ENCODE results near the gene B4GALNT4. TPM values are rescaled to one million over a fixed set of nuclear protein-coding genes. Genes with fewer than 3 reads are reported as not detected.

B4GALNT4 gene
- polyA plus RNA-seq, 1 experiment = 5.4 TPM

DNA sequence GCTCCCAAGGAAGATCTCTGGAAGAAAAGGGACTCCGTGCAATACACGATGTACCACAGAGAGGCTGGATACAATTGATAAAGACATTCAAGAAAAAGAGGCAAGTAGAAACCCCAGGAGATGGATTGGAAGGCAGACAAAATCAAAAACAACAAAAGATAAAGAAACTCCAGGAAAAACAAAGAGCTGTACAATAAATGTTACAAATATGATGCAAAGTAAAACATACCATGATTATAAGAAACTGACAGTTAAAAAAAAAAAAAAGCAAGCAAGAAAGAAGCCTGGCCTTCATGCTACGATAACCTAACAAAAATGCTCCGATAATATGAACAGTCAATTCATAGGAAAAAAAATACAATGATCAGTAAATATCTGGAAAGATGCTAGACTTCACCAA is 56.0 kb downstream of the B4GALNT4 start:
- POLR2A ChIA-PET = no interaction called here

DNA sequence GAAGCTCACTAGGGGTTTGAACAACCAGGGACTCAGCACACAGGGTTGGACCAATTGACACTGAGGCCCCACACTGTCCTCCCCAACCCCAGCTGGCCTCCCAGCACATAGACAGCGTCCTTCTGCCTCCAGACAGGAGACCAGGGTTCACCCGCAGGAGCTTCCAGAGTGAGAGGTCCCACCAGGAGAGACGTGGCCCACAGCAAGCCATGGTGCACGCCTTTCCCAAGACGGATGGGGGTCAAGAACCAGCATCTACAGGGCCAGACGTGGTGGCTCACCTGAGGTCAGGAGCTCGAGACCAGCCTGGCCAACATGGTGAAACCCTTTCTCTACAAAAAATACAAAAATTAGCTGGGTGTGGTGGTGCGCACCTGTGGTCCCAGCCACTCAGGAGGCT is 57.6 kb downstream of the B4GALNT4 start:
- TF ChIP-seq, protein P1, sequence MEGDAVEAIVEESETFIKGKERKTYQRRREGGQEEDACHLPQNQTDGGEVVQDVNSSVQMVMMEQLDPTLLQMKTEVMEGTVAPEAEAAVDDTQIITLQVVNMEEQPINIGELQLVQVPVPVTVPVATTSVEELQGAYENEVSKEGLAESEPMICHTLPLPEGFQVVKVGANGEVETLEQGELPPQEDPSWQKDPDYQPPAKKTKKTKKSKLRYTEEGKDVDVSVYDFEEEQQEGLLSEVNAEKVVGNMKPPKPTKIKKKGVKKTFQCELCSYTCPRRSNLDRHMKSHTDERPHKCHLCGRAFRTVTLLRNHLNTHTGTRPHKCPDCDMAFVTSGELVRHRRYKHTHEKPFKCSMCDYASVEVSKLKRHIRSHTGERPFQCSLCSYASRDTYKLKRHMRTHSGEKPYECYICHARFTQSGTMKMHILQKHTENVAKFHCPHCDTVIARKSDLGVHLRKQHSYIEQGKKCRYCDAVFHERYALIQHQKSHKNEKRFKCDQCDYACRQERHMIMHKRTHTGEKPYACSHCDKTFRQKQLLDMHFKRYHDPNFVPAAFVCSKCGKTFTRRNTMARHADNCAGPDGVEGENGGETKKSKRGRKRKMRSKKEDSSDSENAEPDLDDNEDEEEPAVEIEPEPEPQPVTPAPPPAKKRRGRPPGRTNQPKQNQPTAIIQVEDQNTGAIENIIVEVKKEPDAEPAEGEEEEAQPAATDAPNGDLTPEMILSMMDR (IDR thresholded peaks at IDR 0.05; ENCODE audit: insufficient read depth, low read depth, low read length) = no peak
- CTCF ChIA-PET = interaction anchor here (2.3 kb wide), 1 partner anchor 21 kb away, joined by 8 read pairs; no protein-coding TSS in a partner anchor
- Histone ChIP-seq H3K27me3 (ENCODE audit: control insufficient read depth, insufficient read depth, low read length) (peaks cover 6% of the 10 kb centered on the region), H3K4me3 (ENCODE audit: low read depth, low read length) (no peak overlapping the region), H3K36me3 (ENCODE audit: control insufficient read depth, insufficient read depth, low read length) (no peaks in the 10 kb centered on the region)
- POLR2A ChIA-PET = no interaction called here
- no peak for DNase-seq (ENCODE audit: low read depth)

More for the DNA sequence above, 56.0 kb downstream of the B4GALNT4 start:
- CTCF ChIA-PET = interaction anchor here (0.9 to 2.3 kb wide), 2 partner anchors 23 to 62 kb away, joined by 3 to 8 read pairs; no protein-coding TSS in a partner anchor
- Histone ChIP-seq H3K27me3 (ENCODE audit: control insufficient read depth, insufficient read depth, low read length) (peaks cover 6% of the 10 kb centered on the region), H3K36me3 (ENCODE audit: control insufficient read depth, insufficient read depth, low read length) (no peaks in the 10 kb centered on the region), H3K4me3 (ENCODE audit: low read depth, low read length) (no peak overlapping the region)
- TF ChIP-seq, protein P1 (IDR thresholded peaks at IDR 0.05; ENCODE audit: insufficient read depth, low read depth, low read length) = no peak
- no peak for DNase-seq (ENCODE audit: low read depth)

DNA sequence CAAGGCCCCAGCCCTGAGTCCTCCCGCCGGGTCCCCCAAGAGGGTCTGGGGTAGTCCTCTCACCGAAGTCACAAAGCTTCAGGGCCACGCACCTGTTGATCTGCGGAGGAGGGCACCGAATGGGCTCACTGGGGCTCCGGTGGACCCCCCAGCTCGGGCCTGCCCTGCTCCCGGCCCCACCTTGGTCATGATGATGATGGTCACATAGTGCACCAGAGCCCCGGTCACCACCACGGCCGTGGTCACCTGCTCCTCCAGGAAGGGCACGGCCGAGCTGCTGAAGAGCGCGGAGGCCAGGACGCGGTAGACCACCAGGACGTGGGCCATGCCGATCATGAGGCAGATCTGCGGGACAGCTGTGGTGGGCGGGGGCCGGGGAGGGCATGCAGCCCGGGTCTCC is 59.0 kb downstream of the B4GALNT4 start:
- H3K4me3 ChIP-seq (ENCODE audit: low read depth, low read length) = no peak overlapping the region
- TF ChIP-seq, protein P1 (IDR thresholded peaks at IDR 0.05; ENCODE audit: insufficient read depth, low read depth, low read length) = no peak
- DNase-seq (ENCODE audit: low read depth) = no peak
- no peaks in the 10 kb centered on the region for H3K36me3 ChIP-seq (ENCODE audit: control insufficient read depth, insufficient read depth, low read length)
- H3K27me3 ChIP-seq (ENCODE audit: control insufficient read depth, insufficient read depth, low read length) = peaks cover 5% of the 10 kb centered on the region
- ChIA-PET POLR2A (no interaction called here), CTCF (no interaction called here)

DNA sequence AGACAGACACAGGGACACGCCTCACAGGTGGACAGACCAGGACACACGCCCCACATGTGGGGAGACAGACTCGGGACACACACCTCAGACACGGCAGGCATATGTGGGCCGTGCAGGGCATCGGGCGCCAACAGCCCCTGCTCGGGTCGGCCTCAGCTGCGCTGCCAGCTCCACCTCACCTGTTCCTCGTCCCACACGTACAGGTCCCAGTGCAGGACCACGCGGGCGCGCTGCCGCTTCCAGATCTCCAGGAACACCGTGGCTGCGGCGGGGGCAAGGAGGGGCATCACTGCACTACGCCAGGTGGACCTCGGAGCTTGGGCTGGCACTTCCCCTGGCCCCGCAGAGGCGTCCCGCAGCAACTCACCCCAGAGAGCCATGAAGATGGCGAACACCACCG is 60.1 kb downstream of the B4GALNT4 start:
- DNase-seq (ENCODE audit: low read depth) = no peak
- ChIA-PET CTCF (no interaction called here), POLR2A (no interaction called here)
- Histone ChIP-seq H3K36me3 (ENCODE audit: control insufficient read depth, insufficient read depth, low read length) (no peaks in the 10 kb centered on the region), H3K4me3 (ENCODE audit: low read depth, low read length) (no peak overlapping the region), H3K27me3 (ENCODE audit: control insufficient read depth, insufficient read depth, low read length) (0 out of 2 replicates have a peak, but pooled peaks cover 4% of the 10 kb centered on the region)
- TF ChIP-seq, protein P1 (IDR thresholded peaks at IDR 0.05; ENCODE audit: insufficient read depth, low read depth, low read length) = no peak

DNA sequence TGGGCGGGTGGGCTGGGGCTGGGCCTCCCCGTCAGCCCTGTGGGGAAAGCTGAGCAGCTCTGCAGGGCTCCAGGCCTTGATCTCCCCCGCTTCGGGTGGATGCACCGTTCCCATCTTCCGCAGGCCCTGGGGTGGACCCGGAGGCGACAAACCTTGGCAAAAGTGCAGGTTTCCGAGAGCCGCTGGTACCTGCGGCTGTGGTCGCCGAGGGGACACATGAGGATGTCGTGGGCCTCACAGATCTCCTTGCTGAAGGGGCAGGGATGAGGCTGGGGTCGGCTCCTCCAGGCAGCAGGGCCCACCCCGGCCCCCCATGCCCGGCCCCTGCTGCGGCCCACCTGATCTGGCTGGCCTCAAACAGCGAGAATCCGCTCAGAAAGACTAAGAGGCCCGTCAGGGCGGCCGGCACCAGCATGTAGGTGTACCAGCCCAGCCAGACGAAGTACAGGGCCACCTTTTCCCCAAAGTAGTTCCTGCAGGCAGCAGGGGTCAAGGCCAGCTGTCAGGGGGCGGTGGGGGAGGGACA is 60.7 kb downstream of the B4GALNT4 start:
- ChIA-PET CTCF (no interaction called here), POLR2A (no interaction called here)
- no peak overlapping the region for H3K4me3 ChIP-seq (ENCODE audit: low read depth, low read length)
- no peak for DNase-seq (ENCODE audit: low read depth)
- no peaks in the 10 kb centered on the region for H3K36me3 ChIP-seq (ENCODE audit: control insufficient read depth, insufficient read depth, low read length)
- 0 out of 2 replicates have a peak, but pooled peaks cover 4% of the 10 kb centered on the region for H3K27me3 ChIP-seq (ENCODE audit: control insufficient read depth, insufficient read depth, low read length)
- TF ChIP-seq, protein P1 (IDR thresholded peaks at IDR 0.05; ENCODE audit: insufficient read depth, low read depth, low read length) = no peak

Other genes starting within 250 kb of the B4GALNT4 start
- not detected in 2 replicates for gene SCGB1C1, start 176.4 kb upstream of the B4GALNT4 start, polyA plus RNA-seq (2011; rRNA removed)
- gene BET1L, start 162.1 kb upstream of the B4GALNT4 start, polyA plus RNA-seq (2011; rRNA removed) = 69.5 and 111 TPM in 2 replicates
- gene RIC8A, start 161.8 kb upstream of the B4GALNT4 start, polyA plus RNA-seq (2011; rRNA removed) = 169 and 242 TPM in 2 replicates
- 18.8 and 22.2 TPM in 2 replicates for gene SIRT3, start 133.2 kb upstream of the B4GALNT4 start, polyA plus RNA-seq (2011; rRNA removed)
- 158 and 187 TPM in 2 replicates for gene PSMD13, start 132.5 kb upstream of the B4GALNT4 start, polyA plus RNA-seq (2011; rRNA removed)
- not detected in 2 replicates for gene NLRP6, start 91.1 kb upstream of the B4GALNT4 start, polyA plus RNA-seq (2011; rRNA removed)
- 7.4 and 13.2 TPM in 2 replicates for gene PGGHG, start 80.4 kb upstream of the B4GALNT4 start, polyA plus RNA-seq (2011; rRNA removed)
- gene IFITM5, start 70.0 kb upstream of the B4GALNT4 start, polyA plus RNA-seq (2011; rRNA removed) = not detected in 2 replicates
- 456 and 813 TPM in 2 replicates for gene IFITM2, start 61.7 kb upstream of the B4GALNT4 start, polyA plus RNA-seq (2011; rRNA removed)
- gene IFITM1, start 55.5 kb upstream of the B4GALNT4 start, polyA plus RNA-seq (2011; rRNA removed) = 566 and 660 TPM in 2 replicates
- 989 and 1,538 TPM in 2 replicates for gene IFITM3, start 48.6 kb upstream of the B4GALNT4 start, polyA plus RNA-seq (2011; rRNA removed)
- gene PKP3, start 24.7 kb downstream of the B4GALNT4 start, polyA plus RNA-seq (2011; rRNA removed) = 0.42 and 0.86 TPM in 2 replicates
- gene SIGIRR, start 45.5 kb downstream of the B4GALNT4 start, polyA plus RNA-seq (2011; rRNA removed) = 21.1 and 29.2 TPM in 2 replicates
- gene ANO9, start 72.5 kb downstream of the B4GALNT4 start, polyA plus RNA-seq (2011; rRNA removed) = not detected in 2 replicates
- 18.1 and 25.8 TPM in 2 replicates for gene PTDSS2, start 80.8 kb downstream of the B4GALNT4 start, polyA plus RNA-seq (2011; rRNA removed)
- gene RNH1, start 137.7 kb downstream of the B4GALNT4 start, polyA plus RNA-seq (2011; rRNA removed) = 139 and 260 TPM in 2 replicates
- gene HRAS, start 166.1 kb downstream of the B4GALNT4 start, polyA plus RNA-seq (2011; rRNA removed) = 50.3 and 90.4 TPM in 2 replicates
- 0.92 and 1.5 TPM in 2 replicates for gene LRRC56, start 168.0 kb downstream of the B4GALNT4 start, polyA plus RNA-seq (2011; rRNA removed)
- 1.6 and 2.5 TPM in 2 replicates for gene LMNTD2, start 191.2 kb downstream of the B4GALNT4 start, polyA plus RNA-seq (2011; rRNA removed)
- 17.3 and 25.1 TPM in 2 replicates for gene RASSF7, start 191.5 kb downstream of the B4GALNT4 start, polyA plus RNA-seq (2011; rRNA removed)
- gene PHRF1, start 207.0 kb downstream of the B4GALNT4 start, polyA plus RNA-seq (2011; rRNA removed) = 6.8 and 10.7 TPM in 2 replicates
- 4.2 and 6.1 TPM in 2 replicates for gene IRF7, start 246.5 kb downstream of the B4GALNT4 start, polyA plus RNA-seq (2011; rRNA removed)